SK-N-MC (cell line): ENCODE data around the gene TGFB1I1.

Experiments
- DNase-seq: peaks from one replicate; pipeline ENCODE4 v3.0.0-alpha.2; 2011; ENCODE audit warnings: low read depth, low spot score
- H3K27ac ChIP-seq: fragments of 200-600 bp; sonication (generic); 2 replicates; pipeline ENCODE4 v1.5.1; 2016; ENCODE audit warnings: mixed run types
- H3K36me3 ChIP-seq: fragments of 200-600 bp; sonication (generic); 2 replicates; pipeline ENCODE4 v1.6.1; 2017; ENCODE audit warnings: antibody characterized with exemption, low read length, mixed read lengths; ENCODE audit not compliant: insufficient read depth
- H3K4me3 ChIP-seq: fragments of 200-600 bp; sonication (generic); 2 replicates; pipeline ENCODE4 v1.5.1; 2016
- H3K9ac ChIP-seq: fragments of 200-600 bp; sonication (generic); 2 replicates; pipeline ENCODE4 v1.8.0; 2017; ENCODE audit warnings: mixed run types, mixed read lengths; ENCODE audit not compliant: insufficient read length
- H3K9me3 ChIP-seq: fragments of 200-600 bp; sonication (generic); 2 replicates; pipeline ENCODE4 v1.6.1; 2017; ENCODE audit warnings: low read depth, mild to moderate bottlenecking, antibody characterized with exemption, low read length, moderate library complexity, mixed read lengths
- EZH2 ChIP-seq: fragments of 200-600 bp; sonication (generic); IDR thresholded peaks from one replicate; pipeline ENCODE4 v1.6.1; 2017; ENCODE audit warnings: antibody characterized with exemption
- FOXP2 ChIP-seq: optimal IDR thresholded peaks from 2 replicates; pipeline ENCODE3; 2011; ENCODE audit warnings: mild to moderate bottlenecking, moderate library complexity; ENCODE audit not compliant: insufficient read depth; ENCODE audit errors: extremely low read length, control extremely low read depth
- POLR2AphosphoS5 ChIP-seq: IDR thresholded peaks from 2 replicates; pipeline ENCODE4 v1.6.1; 2012; ENCODE audit warnings: mild to moderate bottlenecking, low read depth, low read length, borderline replicate concordance

TGFB1I1 gene

GRCh38 chr16:31458844-31459686, 12.9 kb upstream of the TGFB1I1 start, which contains the start of gene ARMC5:
ARMC5 (plus strand) TSS chr16:31459501; CDS start chr16:31459525, 24 bp downstream.
- Histone ChIP-seq H3K9me3 (no peaks in the 10 kb centered on the region), H3K9ac (peak within 1 kb of the TSS; percentile 96), H3K36me3 (0 out of 2 replicates have a peak, but pooled peaks cover 3% of the 10 kb centered on the region), H3K4me3 (peak within 1 kb of the TSS; percentile 97), H3K27ac (peak within 1 kb of the TSS; percentile 98)
- DNase-seq = peak; percentile 85
- no peak for TF ChIP-seq EZH2
- peak; percentile 78 for TF ChIP-seq POLR2AphosphoS5
- TF ChIP-seq FOXP2 = peak; percentile 76

GRCh38 chr16:31459687-31460581, 12.0 kb upstream of the TGFB1I1 start:
- Histone ChIP-seq H3K36me3 (0 out of 2 replicates have a peak, but pooled peaks cover 3% of the 10 kb centered on the region), H3K9ac (peak overlapping the region; percentile 96), H3K4me3 (peak overlapping the region; percentile 97), H3K27ac (peak overlapping the region; percentile 98), H3K9me3 (no peaks in the 10 kb centered on the region)
- DNase-seq = peak; percentile 95
- TF ChIP-seq POLR2AphosphoS5 (peak; percentile 44; the same call in 1 of the 2 replicates), FOXP2 (peak; percentile 6), EZH2 (no peak)

- no peak for TF ChIP-seq POLR2AphosphoS5
- TF ChIP-seq EZH2 = no peak
- no peak for TF ChIP-seq FOXP2
- DNase-seq = no peak
- H3K27ac ChIP-seq = 0 out of 2 replicates have a peak overlapping the region, but pooled peaks have one; percentile 43
- 0 out of 2 replicates have a peak, but pooled peaks cover 3% of the 10 kb centered on the region for H3K36me3 ChIP-seq
- H3K9me3 ChIP-seq = no peaks in the 10 kb centered on the region
- H3K4me3 ChIP-seq = peak overlapping the region; percentile 97
- no peak overlapping the region for H3K9ac ChIP-seq
Observed at GRCh38 chr16:31460582-31461002, 11.4 kb upstream of the TGFB1I1 start.

- Histone ChIP-seq H3K9me3 (no peaks in the 10 kb centered on the region), H3K27ac (no peak overlapping the region), H3K9ac (no peak overlapping the region), H3K4me3 (no peak overlapping the region), H3K36me3 (0 out of 2 replicates have a peak, but pooled peaks cover 3% of the 10 kb centered on the region)
- TF ChIP-seq EZH2 (no peak), FOXP2 (no peak), POLR2AphosphoS5 (no peak)
- no peak for DNase-seq
Observed at GRCh38 chr16:31461201-31461920, 10.6 kb upstream of the TGFB1I1 start.

- Histone ChIP-seq H3K4me3 (no peak overlapping the region), H3K36me3 (0 out of 2 replicates have a peak, but pooled peaks cover 3% of the 10 kb centered on the region), H3K27ac (no peak overlapping the region), H3K9ac (no peak overlapping the region), H3K9me3 (no peaks in the 10 kb centered on the region)
- TF ChIP-seq POLR2AphosphoS5 (no peak), EZH2 (no peak), FOXP2 (no peak)
- DNase-seq = no peak
Observed at GRCh38 chr16:31461921-31462804, 9.8 kb upstream of the TGFB1I1 start.

- Histone ChIP-seq H3K9me3 (no peaks in the 10 kb centered on the region), H3K27ac (no peak overlapping the region), H3K9ac (no peak overlapping the region), H3K4me3 (no peak overlapping the region), H3K36me3 (no peaks in the 10 kb centered on the region)
- no peak for DNase-seq
- TF ChIP-seq FOXP2 (no peak), EZH2 (no peak), POLR2AphosphoS5 (no peak)
Observed at GRCh38 chr16:31464348-31464769, 7.6 kb upstream of the TGFB1I1 start.
